T-cell (primary cell): ENCODE data around the gene TCFL5. TPM values are rescaled to one million over a fixed set of nuclear protein-coding genes. Genes with fewer than 3 reads are reported as not detected.
A peak's percentile ranks its signal among the peaks of the same experiment; 100 is the strongest.

Source experiments
- ATAC-seq, 4 experiments: fragments of 200-7000 bp in 3 of 4; fragments of 150-1000 bp in 1 of 4; cut with Tn5 transposase; replicated peaks in 1 of 4; 1 replicate in 3 of 4; 2 replicates in 1 of 4; pipeline ENCODE4 v1.10.0; 2021; ENCODE audit warnings: moderate library complexity in 3 of 4, mild to moderate bottlenecking in 2 of 4, moderate number of reproducible peaks in 1 of 4
- CTCF ChIA-PET, 2 donors: fragments of 300-600 bp; sonication (Branson Sonifier 250); formaldehyde crosslinking; loops; one replicate each; lab custom pipeline; 2022; ENCODE audit warnings: antibody characterized with exemption in 2 of 2; lab: Charles Lee
- POLR2A ChIA-PET, 2 donors: fragments of 300-600 bp; sonication (Branson Sonifier 250); formaldehyde crosslinking; loops; one replicate each; lab custom pipeline; 2022; ENCODE audit warnings: antibody characterized with exemption in 2 of 2; lab: Charles Lee
- DNase-seq, 35 experiments: peaks; one replicate each; pipeline versions ENCODE4 v3.0.0 to v3.0.0-alpha.2; 2013 to 2023
- H3K27ac ChIP-seq: one replicate; pipeline ENCODE4 v1.5.1; 2013; ENCODE audit warnings: low read length
- H3K27me3 ChIP-seq, 2 experiments: replicated peaks in 1 of 2; 1 replicate in 1 of 2; 2 replicates in 1 of 2; pipeline versions ENCODE4 v1.6.1 to v1.7.0; 2013; ENCODE audit warnings: low read length in 1 of 2, mixed read lengths in 1 of 2; ENCODE audit not compliant: control insufficient read depth in 2 of 2, insufficient read depth in 2 of 2; ENCODE audit errors: extremely low read depth in 1 of 2
- H3K36me3 ChIP-seq, 2 donors: 1 replicate in 1 of 2; 2 replicates in 1 of 2; pipeline versions ENCODE4 v1.6.1 to v1.7.0; 2013; ENCODE audit warnings: low read length in 1 of 2; ENCODE audit not compliant: control insufficient read depth in 2 of 2, insufficient read depth in 1 of 2; ENCODE audit errors: extremely low read depth in 1 of 2
- H3K4me1 ChIP-seq, 2 experiments: 1 replicate in 1 of 2; 2 replicates in 1 of 2; pipeline versions ENCODE4 v1.6.1 to v1.7.0; 2013; ENCODE audit warnings: low read length in 2 of 2, mixed read lengths in 1 of 2; ENCODE audit not compliant: insufficient read depth in 2 of 2, control insufficient read depth in 1 of 2; ENCODE audit errors: extremely low read depth in 1 of 2
- H3K4me3 ChIP-seq, 2 donors: 1 replicate in 1 of 2; 2 replicates in 1 of 2; pipeline versions ENCODE4 v1.5.1 to v1.7.0; 2013; ENCODE audit warnings: mild to moderate bottlenecking in 2 of 2, low read length in 1 of 2, moderate library complexity in 1 of 2; ENCODE audit not compliant: control insufficient read depth in 1 of 2; ENCODE audit errors: extremely low read depth in 1 of 2
- H3K9me3 ChIP-seq: 2 replicates; pipeline ENCODE4 v1.7.0; 2013
- H3K27ac Mint-ChIP-seq, 2 donors: one replicate each; pipeline ENCODE4 v1.8.0; 2020 to 2021; ENCODE audit warnings: mild to moderate bottlenecking in 2 of 2, mixed read lengths in 2 of 2
- H3K27me3 Mint-ChIP-seq, 2 donors: one replicate each; pipeline ENCODE4 v1.8.0; 2021 to 2022; ENCODE audit warnings: mixed read lengths in 2 of 2
- H3K36me3 Mint-ChIP-seq: one replicate; pipeline ENCODE4 v1.8.0; 2021; ENCODE audit warnings: mixed read lengths
- H3K4me1 Mint-ChIP-seq, 3 donors: one replicate each; pipeline ENCODE4 v1.8.0; 2020 to 2022; ENCODE audit warnings: mixed read lengths in 3 of 3, mild to moderate bottlenecking in 1 of 3
- H3K4me3 Mint-ChIP-seq, 3 donors: one replicate each; pipeline ENCODE4 v1.8.0; 2020 to 2022; ENCODE audit warnings: mild to moderate bottlenecking in 3 of 3, mixed read lengths in 3 of 3, moderate library complexity in 3 of 3
- H3K9me3 Mint-ChIP-seq, 3 donors: one replicate each; pipeline ENCODE4 v1.8.0; 2020 to 2022; ENCODE audit warnings: mixed read lengths in 3 of 3
- WGBS: methylation state at CpG from one replicate; pipeline ENCODE4 v1.1.5; 2013; ENCODE audit warnings: missing lambda C conversion rate; ENCODE audit not compliant: insufficient coverage; 5-methylcytosine and 5-hydroxymethylcytosine counted together
- total RNA-seq, 35 experiments: library from RNA in 6 of 35; stranded (reverse) in 6 of 35; fragments of 120-200 nt in 1 of 35; gene quantifications; one replicate each; pipeline versions ENCODE4 v1.2.1 to v1.2.4 and lab custom pipeline; 2013 to 2026

TCFL5 gene
- total RNA-seq, 5 donors from 2014 or later (not counting 1 experiment from before 2014, with no cell fraction given) = 5.0 to 12.7 (median 8.5) TPM

DNA sequence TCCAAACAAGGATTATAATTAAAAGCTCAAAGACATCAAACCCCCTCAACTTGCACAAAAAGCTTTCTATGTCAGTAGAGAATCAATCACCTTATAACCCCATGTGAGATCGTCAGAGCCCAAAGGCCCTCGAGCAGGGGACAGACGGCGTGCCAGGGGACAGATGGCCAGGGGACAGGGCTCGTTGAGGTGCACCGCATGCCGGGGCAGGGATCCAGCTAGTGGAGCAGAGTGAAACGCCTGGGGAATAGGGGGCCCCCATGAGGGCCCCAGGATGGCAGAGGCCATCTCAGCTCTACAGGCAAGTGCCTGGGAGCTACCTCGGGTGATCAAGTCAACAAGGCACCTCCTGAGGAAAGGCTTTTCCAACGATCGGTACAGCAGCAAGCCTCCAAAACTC, 36.0 kb upstream of the TCFL5 start:
- H3K9me3 Mint-ChIP-seq = no peaks in the 10 kb centered on the region
- ChIA-PET POLR2A (no interaction called here), CTCF (no interaction called here)
- Histone ChIP-seq H3K4me1 (peaks cover 4 to 33% of the 10 kb centered on the region in 2 experiments), H3K9me3 (no peaks in the 10 kb centered on the region), H3K36me3 (peaks cover 8 to 54% of the 10 kb centered on the region in 2 donors), H3K27ac (no peak overlapping the region), H3K4me3 (no peak overlapping the region), H3K27me3 (no peaks in the 10 kb centered on the region)
- H3K27me3 Mint-ChIP-seq = no peaks in the 10 kb centered on the region
- H3K4me1 Mint-ChIP-seq = peaks cover 32 to 42% (median 35%) of the 10 kb centered on the region in 3 donors
- ATAC-seq (no peak), DNase-seq (no peak)
- H3K36me3 Mint-ChIP-seq = peaks cover 37% of the 10 kb centered on the region
- 95% methylated on average over 8 of the region's 11 CpGs for WGBS
- H3K27ac Mint-ChIP-seq = no peak overlapping the region
- H3K4me3 Mint-ChIP-seq = no peak overlapping the region

DNA sequence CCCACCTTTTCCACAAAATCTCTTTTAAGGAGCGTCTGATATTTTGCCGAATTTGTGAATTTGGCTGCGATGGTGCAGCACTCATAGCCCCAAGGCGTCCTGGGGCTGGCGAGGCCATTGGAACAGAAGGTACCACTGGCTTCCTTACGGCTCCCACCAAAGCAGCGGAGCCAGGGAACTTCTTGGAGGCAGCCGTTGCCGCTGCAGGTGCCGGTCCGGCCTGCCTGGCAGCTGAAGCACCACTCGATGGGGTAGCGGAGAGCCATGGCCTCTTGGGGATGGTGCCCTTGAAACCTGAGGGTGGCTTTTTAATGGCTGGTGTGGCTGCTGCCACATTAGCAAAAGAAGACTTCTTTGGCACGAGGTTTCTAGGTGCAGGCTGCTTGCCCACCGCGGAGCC, 34.9 kb upstream of the TCFL5 start:
- no peak overlapping the region for H3K27ac ChIP-seq
- H3K4me3 Mint-ChIP-seq = no peak overlapping the region
- ATAC-seq = no peak
- no peak overlapping the region for H3K27ac Mint-ChIP-seq
- no peaks in the 10 kb centered on the region for H3K9me3 ChIP-seq
- POLR2A ChIA-PET = no interaction called here
- peaks cover 41% of the 10 kb centered on the region for H3K36me3 Mint-ChIP-seq
- H3K27me3 ChIP-seq = no peaks in the 10 kb centered on the region
- H3K4me1 Mint-ChIP-seq = peaks cover 35 to 54% (median 44%) of the 10 kb centered on the region in 3 donors
- H3K36me3 ChIP-seq = peaks cover 15 to 57% of the 10 kb centered on the region in 2 donors
- H3K4me1 ChIP-seq = peaks cover 15 to 43% of the 10 kb centered on the region in 2 experiments
- H3K4me3 ChIP-seq = no peak overlapping the region
- no peaks in the 10 kb centered on the region for H3K27me3 Mint-ChIP-seq
- WGBS = 95% methylated on average over 16 of the region's 16 CpGs
- no peak for DNase-seq
- CTCF ChIA-PET = no interaction called here
- no peaks in the 10 kb centered on the region for H3K9me3 Mint-ChIP-seq

- H3K36me3 ChIP-seq = peaks cover 15 to 61% of the 10 kb centered on the region in 2 donors
- H3K36me3 Mint-ChIP-seq = peaks cover 51% of the 10 kb centered on the region
- no peak for ATAC-seq
- CTCF ChIA-PET = no interaction called here
- no peak overlapping the region for H3K27ac Mint-ChIP-seq
- peaks cover 18 to 50% of the 10 kb centered on the region in 2 experiments for H3K4me1 ChIP-seq
- no peaks in the 10 kb centered on the region for H3K9me3 ChIP-seq
- H3K4me3 Mint-ChIP-seq = no peak overlapping the region
- peaks cover 34 to 57% (median 50%) of the 10 kb centered on the region in 3 donors for H3K4me1 Mint-ChIP-seq
- POLR2A ChIA-PET = no interaction called here
- no peak for DNase-seq
- H3K27ac ChIP-seq = no peak overlapping the region
- H3K27me3 Mint-ChIP-seq = no peaks in the 10 kb centered on the region
- no peaks in the 10 kb centered on the region for H3K9me3 Mint-ChIP-seq
- 100% methylated on average over 3 of the region's 9 CpGs for WGBS
- H3K27me3 ChIP-seq = no peaks in the 10 kb centered on the region
- no peak overlapping the region for H3K4me3 ChIP-seq
Measured at GRCh38 chr20:62895539-62895938, 33.9 kb upstream of the TCFL5 start.

DNA sequence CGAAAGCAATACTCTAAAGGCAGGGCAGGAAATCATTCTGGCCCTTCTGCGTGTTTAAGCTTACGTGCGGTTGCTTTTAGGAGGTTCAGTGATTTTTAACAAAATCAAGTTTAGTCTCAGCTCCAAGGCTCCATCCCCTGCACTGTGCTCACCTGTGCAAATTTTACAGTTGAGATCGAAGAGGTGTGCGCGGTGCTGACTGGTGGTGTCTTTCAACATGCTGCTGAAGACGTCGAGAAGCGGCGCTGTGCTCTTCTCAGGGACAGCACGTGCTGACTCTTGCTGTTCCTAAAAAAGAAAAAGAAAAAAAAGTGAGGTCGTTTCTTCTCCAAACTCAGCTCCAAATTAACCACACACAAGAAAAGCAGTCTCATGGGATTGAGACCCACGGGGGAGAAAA, 32.6 kb upstream of the TCFL5 start:
- Histone ChIP-seq H3K4me3 (no peak overlapping the region), H3K27ac (no peak overlapping the region), H3K4me1 (peaks cover 18 to 40% of the 10 kb centered on the region in 2 experiments), H3K36me3 (peaks cover 18 to 74% of the 10 kb centered on the region in 2 donors), H3K27me3 (no peaks in the 10 kb centered on the region), H3K9me3 (no peaks in the 10 kb centered on the region)
- Mint-ChIP-seq H3K27ac (no peak overlapping the region), H3K4me3 (no peak overlapping the region), H3K36me3 (peaks cover 59% of the 10 kb centered on the region), H3K9me3 (no peaks in the 10 kb centered on the region), H3K4me1 (peaks cover 22 to 50% (median 38%) of the 10 kb centered on the region in 3 donors), H3K27me3 (no peaks in the 10 kb centered on the region)
- ATAC-seq (no peak), DNase-seq (no peak)
- CTCF ChIA-PET = interaction anchor here in 1 of 2 donors (0.8 kb wide), 1 partner anchor 8 kb away, joined by 3 read pairs; no protein-coding TSS in a partner anchor
- 86% methylated on average over 9 of the region's 14 CpGs for WGBS
- POLR2A ChIA-PET = interaction anchor here in 1 of 2 donors (1.0 kb wide), 1 partner anchor 9 kb away, joined by 4 read pairs; no protein-coding TSS in a partner anchor

DNA sequence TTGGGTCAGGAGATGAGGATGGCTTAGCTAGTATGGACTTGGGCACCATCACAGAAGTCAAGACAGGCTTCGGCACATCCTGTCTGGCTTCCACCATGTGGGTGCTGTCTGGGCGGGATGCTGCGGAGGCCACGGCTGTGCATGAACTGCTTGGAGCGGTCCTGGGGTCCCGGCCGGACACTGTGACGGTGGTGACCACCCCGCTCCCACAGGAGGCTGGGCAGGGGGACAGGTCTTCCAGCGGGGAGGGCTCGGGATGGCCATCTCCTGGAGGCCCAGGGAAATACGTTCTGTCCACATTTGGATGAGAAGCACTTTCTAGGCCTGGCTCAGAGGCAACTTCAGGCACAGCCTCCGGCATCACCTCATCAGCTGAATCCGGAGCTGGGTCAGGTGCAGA, 32.1 kb upstream of the TCFL5 start:
- POLR2A ChIA-PET = interaction anchor here in 1 of 2 donors (1.0 kb wide), 1 partner anchor 9 kb away, joined by 4 read pairs; no protein-coding TSS in a partner anchor
- Mint-ChIP-seq H3K4me3 (no peak overlapping the region), H3K27ac (no peak overlapping the region), H3K9me3 (no peaks in the 10 kb centered on the region), H3K4me1 (peaks cover 16 to 44% (median 33%) of the 10 kb centered on the region in 3 donors), H3K36me3 (peaks cover 60% of the 10 kb centered on the region), H3K27me3 (no peaks in the 10 kb centered on the region)
- no peak overlapping the region for H3K4me3 ChIP-seq
- 95% methylated on average over 14 of the region's 14 CpGs for WGBS
- no peaks in the 10 kb centered on the region for H3K9me3 ChIP-seq
- CTCF ChIA-PET = interaction anchor here in 1 of 2 donors (0.8 kb wide), 1 partner anchor 9 kb away, joined by 3 read pairs; no protein-coding TSS in a partner anchor
- H3K27me3 ChIP-seq = no peaks in the 10 kb centered on the region
- peaks cover 23 to 79% of the 10 kb centered on the region in 2 donors for H3K36me3 ChIP-seq
- ATAC-seq = no peak
- H3K4me1 ChIP-seq = peaks cover 18 to 35% of the 10 kb centered on the region in 2 experiments
- DNase-seq = no peak
- H3K27ac ChIP-seq = no peak overlapping the region

GRCh38 chr20:62892348-62893304, 31.0 kb upstream of the TCFL5 start:
- POLR2A ChIA-PET = no interaction called here
- peak in 27 of 35 experiments; percentile 21 to 69 (median 51) for DNase-seq

More at GRCh38 chr20:62892348-62893304, 31.0 kb upstream of the TCFL5 start:
- no peaks in the 10 kb centered on the region for H3K9me3 Mint-ChIP-seq
- peak in 3 of 4 experiments; percentile 52 to 79 (median 61) for ATAC-seq
- peak overlapping the region in 1 of 3 donors; percentile 72 for H3K4me3 Mint-ChIP-seq
- H3K36me3 Mint-ChIP-seq = peaks cover 65% of the 10 kb centered on the region
- H3K4me1 ChIP-seq = peaks cover 18 to 31% of the 10 kb centered on the region in 2 experiments
- H3K27me3 Mint-ChIP-seq = no peaks in the 10 kb centered on the region
- peak overlapping the region in 1 of 2 donors; percentile 87 for H3K27ac Mint-ChIP-seq
- H3K9me3 ChIP-seq = no peaks in the 10 kb centered on the region
- H3K4me3 ChIP-seq = no peak overlapping the region
- H3K27me3 ChIP-seq = no peaks in the 10 kb centered on the region
- CTCF ChIA-PET = interaction anchor here (0.6 to 0.7 kb wide), 2 partner anchors 31 to 250 kb away, joined by 3 to 5 read pairs; partner anchors contain the start of genes SLCO4A1 (in 1 of the 2) and TCFL5 (in 1 of the 2)
- H3K36me3 ChIP-seq = peaks cover 31 to 90% of the 10 kb centered on the region in 2 donors
- 92% methylated on average over 11 of the region's 25 CpGs for WGBS
- peaks cover 10 to 40% (median 27%) of the 10 kb centered on the region in 3 donors for H3K4me1 Mint-ChIP-seq
- H3K27ac ChIP-seq = peak overlapping the region; percentile 35
